H9 (cell line): ENCODE results near the gene DEDD2. TPM values are rescaled to one million over a fixed set of nuclear protein-coding genes. Genes with fewer than 3 reads are reported as not detected.

ENCODE experiments used
- DNase-seq: peaks from one replicate; pipeline ENCODE4 v3.0.0-alpha.2; 2017
- H2AFZ ChIP-seq: one replicate; pipeline ENCODE4 v1.6.1; 2013; ENCODE audit warnings: mild to moderate bottlenecking, low read length, control low read depth, moderate library complexity
- H2AK5ac ChIP-seq: 2 replicates; pipeline ENCODE4 v1.6.1; 2013; ENCODE audit warnings: low read length, control low read depth, mixed read lengths; ENCODE audit not compliant: insufficient read length
- H2BK120ac ChIP-seq: one replicate; pipeline ENCODE4 v1.6.1; 2013; ENCODE audit warnings: low read depth, mild to moderate bottlenecking, low read length, control low read depth, inconsistent platforms; ENCODE audit not compliant: poor library complexity, severe bottlenecking
- H2BK12ac ChIP-seq: 2 replicates; pipeline ENCODE4 v1.6.1; 2013; ENCODE audit warnings: low read length, control low read depth, mixed read lengths, low read depth; ENCODE audit not compliant: insufficient read length
- H2BK15ac ChIP-seq: 2 replicates; pipeline ENCODE4 v1.6.1; 2013; ENCODE audit warnings: low read depth, low read length, control low read depth
- H2BK20ac ChIP-seq: one replicate; pipeline ENCODE4 v1.6.1; 2013; ENCODE audit warnings: low read depth, mild to moderate bottlenecking, low read length, control low read depth, inconsistent platforms; ENCODE audit not compliant: poor library complexity, severe bottlenecking
- H2BK5ac ChIP-seq: 2 replicates; pipeline ENCODE4 v1.6.1; 2013; ENCODE audit warnings: low read length, control low read depth, mixed read lengths; ENCODE audit not compliant: insufficient read length
- H3K14ac ChIP-seq: 2 replicates; pipeline ENCODE4 v1.6.1; 2013; ENCODE audit warnings: low read length, control low read depth; ENCODE audit not compliant: insufficient read depth
- H3K18ac ChIP-seq: 2 replicates; pipeline ENCODE4 v1.6.1; 2013; ENCODE audit warnings: low read depth, mild to moderate bottlenecking, mixed read lengths, low read length, control low read depth; ENCODE audit not compliant: insufficient read length
- H3K23ac ChIP-seq: 2 replicates; pipeline ENCODE4 v1.6.1; 2013; ENCODE audit warnings: low read length, control low read depth, mixed read lengths, low read depth; ENCODE audit not compliant: insufficient read length
- H3K23me2 ChIP-seq: 2 replicates; pipeline ENCODE4 v1.6.1; 2013; ENCODE audit warnings: low read depth, mild to moderate bottlenecking, mixed read lengths, low read length, control low read depth; ENCODE audit not compliant: insufficient read length, poor library complexity, severe bottlenecking
- H3K27ac ChIP-seq: 2 replicates; pipeline ENCODE4 v1.5.1; 2013; ENCODE audit warnings: low read length, control low read depth, mixed read lengths, low read depth; ENCODE audit not compliant: insufficient read length
- H3K27me3 ChIP-seq: 2 replicates; pipeline ENCODE4 v1.6.1; 2013; ENCODE audit warnings: low read length, control low read depth, inconsistent platforms; ENCODE audit not compliant: insufficient read depth
- H3K4ac ChIP-seq: 2 replicates; pipeline ENCODE4 v1.6.1; 2013; ENCODE audit warnings: low read depth, mild to moderate bottlenecking, control low read depth, inconsistent platforms, low read length, moderate library complexity
- H3K4me1 ChIP-seq: 2 replicates; pipeline ENCODE4 v1.6.1; 2013; ENCODE audit warnings: low read length, control low read depth, inconsistent platforms; ENCODE audit not compliant: insufficient read depth
- H3K4me2 ChIP-seq: 2 replicates; pipeline ENCODE4 v1.6.1; 2013; ENCODE audit warnings: low read length, control low read depth, mixed read lengths; ENCODE audit not compliant: insufficient read length, insufficient read depth
- H3K56ac ChIP-seq: 2 replicates; pipeline ENCODE4 v1.6.1; 2013; ENCODE audit warnings: low read depth, mild to moderate bottlenecking, mixed read lengths, low read length, control low read depth; ENCODE audit not compliant: insufficient read length
- H3K79me1 ChIP-seq: 2 replicates; pipeline ENCODE4 v1.6.1; 2013; ENCODE audit warnings: low read depth, mild to moderate bottlenecking, moderate library complexity, low read length, control low read depth, inconsistent platforms; ENCODE audit not compliant: insufficient read depth, poor library complexity, severe bottlenecking
- H3K79me2 ChIP-seq: 2 replicates; pipeline ENCODE4 v1.6.1; 2013; ENCODE audit warnings: low read length, control low read depth, inconsistent platforms; ENCODE audit not compliant: insufficient read depth
- H3K9ac ChIP-seq: 2 replicates; pipeline ENCODE4 v1.6.1; 2013; ENCODE audit warnings: low read length, control low read depth, mixed read lengths; ENCODE audit not compliant: insufficient read length; ENCODE audit errors: extremely low read depth
- H3K9me3 ChIP-seq: one replicate; pipeline ENCODE4 v1.6.1; 2013; ENCODE audit warnings: low read depth, low read length, inconsistent platforms; ENCODE audit not compliant: control insufficient read depth
- H3T11ph ChIP-seq: one replicate; pipeline ENCODE4 v1.6.1; 2013; ENCODE audit warnings: mild to moderate bottlenecking, low read length, control low read depth, inconsistent platforms
- H4K20me1 ChIP-seq: one replicate; pipeline ENCODE4 v1.6.1; 2013; ENCODE audit not compliant: control insufficient read depth, insufficient read length, insufficient read depth
- H4K5ac ChIP-seq: 2 replicates; pipeline ENCODE4 v1.6.1; 2013; ENCODE audit warnings: low read depth, mild to moderate bottlenecking, mixed read lengths, low read length, control low read depth; ENCODE audit not compliant: insufficient read length
- H4K8ac ChIP-seq: replicated peaks from 2 replicates; pipeline ENCODE4 v1.6.1; 2013; ENCODE audit warnings: low read length, control low read depth, mixed read lengths, low read depth; ENCODE audit not compliant: insufficient read length
- H4K91ac ChIP-seq: 2 replicates; pipeline ENCODE4 v1.6.1; 2013; ENCODE audit warnings: low read depth, mild to moderate bottlenecking, moderate library complexity, mixed read lengths, low read length, control low read depth; ENCODE audit not compliant: insufficient read length
- H3K27ac Mint-ChIP-seq, 3 experiments: 2 replicates in 2 of 3; 3 replicates in 1 of 3; pipeline ENCODE4 v1.8.0; 2020 to 2021; ENCODE audit warnings: mixed read lengths in 3 of 3, mild to moderate bottlenecking in 1 of 3, moderate library complexity in 1 of 3
- H3K27me3 Mint-ChIP-seq: 2 replicates; pipeline ENCODE4 v1.8.0; 2021; ENCODE audit warnings: low read depth, mild to moderate bottlenecking, moderate library complexity, mixed read lengths
- H3K36me3 Mint-ChIP-seq, 3 experiments: 2 replicates in 2 of 3; 3 replicates in 1 of 3; pipeline ENCODE4 v1.8.0; 2020 to 2021; ENCODE audit warnings: low read depth in 3 of 3, mixed read lengths in 3 of 3; ENCODE audit not compliant: insufficient read depth in 1 of 3
- H3K4me1 Mint-ChIP-seq, 2 experiments: 2 replicates each; pipeline ENCODE4 v1.8.0; 2020; ENCODE audit warnings: mixed read lengths in 2 of 2
- H3K4me3 Mint-ChIP-seq, 2 experiments: 2 replicates in 1 of 2; 3 replicates in 1 of 2; pipeline ENCODE4 v1.8.0; 2020 to 2021; ENCODE audit warnings: mild to moderate bottlenecking in 2 of 2, mixed read lengths in 2 of 2, moderate library complexity in 1 of 2
- H3K9me3 Mint-ChIP-seq, 2 experiments: 2 replicates in 1 of 2; 3 replicates in 1 of 2; pipeline ENCODE4 v1.8.0; 2020; ENCODE audit warnings: mild to moderate bottlenecking in 2 of 2, mixed read lengths in 2 of 2, moderate library complexity in 1 of 2
- WGBS: extraction: QIAGEN DNeasy Blood & Tissue Kit; methylation state at CpG from one replicate; pipeline ENCODE4 v1.1.7; 2013; ENCODE audit warnings: missing lambda C conversion rate, low lambda C conversion rate, mixed read lengths; ENCODE audit not compliant: insufficient read length; ENCODE audit errors: extremely low coverage; 5-methylcytosine and 5-hydroxymethylcytosine counted together
- total RNA-seq: library from RNA; stranded (reverse); gene quantifications from 2 replicates; pipeline ENCODE4 v1.2.1, GENCODE V29; 2021
- TF ChIP-seq, protein P1 (sequence below): fragments of 200-600 bp; sonication (generic); conservative IDR thresholded peaks from 3 replicates; pipeline ENCODE4 v1.8.0; 2021; ENCODE audit warnings: antibody characterized with exemption, mild to moderate bottlenecking

Gene DEDD2
- total RNA-seq, 1 experiment from 2014 or later, result 32.3 TPM

DNA sequence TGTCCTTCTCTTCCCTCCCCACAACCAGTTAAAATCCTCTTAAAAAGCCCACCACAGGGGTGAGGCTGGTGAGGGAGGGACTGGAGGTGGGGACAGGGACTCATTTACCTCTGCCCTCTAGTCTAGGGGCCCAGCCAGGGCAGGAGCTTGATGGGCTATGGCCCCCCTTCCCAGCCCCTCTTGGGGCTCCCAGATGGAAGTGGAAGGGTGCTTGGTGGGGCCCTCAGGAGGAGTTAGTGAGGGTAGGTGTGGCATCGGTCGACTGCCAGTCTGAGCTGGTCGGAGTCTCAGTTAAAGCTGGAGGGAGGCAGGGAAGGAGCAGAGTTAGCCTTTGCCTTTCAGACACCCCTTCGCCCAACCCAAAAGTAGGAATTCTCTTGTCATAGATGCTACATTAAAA is 13.1 kb upstream of the DEDD2 start:
- DNase-seq, result no peak
- no peak overlapping the region for H3K9ac ChIP-seq
- H3K56ac ChIP-seq, result no peak overlapping the region
- TF ChIP-seq, protein P1, sequence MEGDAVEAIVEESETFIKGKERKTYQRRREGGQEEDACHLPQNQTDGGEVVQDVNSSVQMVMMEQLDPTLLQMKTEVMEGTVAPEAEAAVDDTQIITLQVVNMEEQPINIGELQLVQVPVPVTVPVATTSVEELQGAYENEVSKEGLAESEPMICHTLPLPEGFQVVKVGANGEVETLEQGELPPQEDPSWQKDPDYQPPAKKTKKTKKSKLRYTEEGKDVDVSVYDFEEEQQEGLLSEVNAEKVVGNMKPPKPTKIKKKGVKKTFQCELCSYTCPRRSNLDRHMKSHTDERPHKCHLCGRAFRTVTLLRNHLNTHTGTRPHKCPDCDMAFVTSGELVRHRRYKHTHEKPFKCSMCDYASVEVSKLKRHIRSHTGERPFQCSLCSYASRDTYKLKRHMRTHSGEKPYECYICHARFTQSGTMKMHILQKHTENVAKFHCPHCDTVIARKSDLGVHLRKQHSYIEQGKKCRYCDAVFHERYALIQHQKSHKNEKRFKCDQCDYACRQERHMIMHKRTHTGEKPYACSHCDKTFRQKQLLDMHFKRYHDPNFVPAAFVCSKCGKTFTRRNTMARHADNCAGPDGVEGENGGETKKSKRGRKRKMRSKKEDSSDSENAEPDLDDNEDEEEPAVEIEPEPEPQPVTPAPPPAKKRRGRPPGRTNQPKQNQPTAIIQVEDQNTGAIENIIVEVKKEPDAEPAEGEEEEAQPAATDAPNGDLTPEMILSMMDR, result no peak
- no peak overlapping the region for H3T11ph ChIP-seq
- H3K14ac ChIP-seq, result no peak overlapping the region
- H2BK15ac ChIP-seq, result no peak overlapping the region
- H3K4me1 Mint-ChIP-seq, result peaks cover 0 to 6% of the 10 kb centered on the region in 2 experiments; a peak in 1 of 4 replicates
- no peak overlapping the region for H3K27ac ChIP-seq
- H2BK12ac ChIP-seq, result no peak overlapping the region
- no peak overlapping the region for H3K18ac ChIP-seq
- no peak overlapping the region for H4K91ac ChIP-seq
- H3K27me3 Mint-ChIP-seq, result no peaks in the 10 kb centered on the region; the same call in 1 of the 2 replicates
- no peak overlapping the region for H3K4ac ChIP-seq
- H2BK120ac ChIP-seq, result no peak overlapping the region
- H2AK5ac ChIP-seq, result no peak overlapping the region
- H3K23me2 ChIP-seq, result no peaks in the 10 kb centered on the region
- H3K27me3 ChIP-seq, result no peaks in the 10 kb centered on the region
- H3K23ac ChIP-seq, result no peak overlapping the region
- no peak overlapping the region for H4K5ac ChIP-seq
- no peak overlapping the region for H3K27ac Mint-ChIP-seq
- peaks cover 2% of the 10 kb centered on the region; the same call in 1 of the 2 replicates for H3K79me2 ChIP-seq
- H3K4me1 ChIP-seq, result no peaks in the 10 kb centered on the region
- H2BK5ac ChIP-seq, result no peak overlapping the region
- H4K8ac ChIP-seq, result no peak overlapping the region
- H3K36me3 Mint-ChIP-seq, result peaks cover 47 to 92% (median 89%) of the 10 kb centered on the region in 3 experiments; a peak in 6 of 7 replicates
- H3K4me3 Mint-ChIP-seq, result no peak overlapping the region
- H3K4me2 ChIP-seq, result no peak overlapping the region
- H2AFZ ChIP-seq, result no peak overlapping the region
- H3K79me1 ChIP-seq, result no peaks in the 10 kb centered on the region
- no CpG with 5 or more reads among the region's 4 CpGs for WGBS
- H2BK20ac ChIP-seq, result no peak overlapping the region
- H4K20me1 ChIP-seq, result no peaks in the 10 kb centered on the region
- H3K9me3 ChIP-seq, result no peaks in the 10 kb centered on the region
- H3K9me3 Mint-ChIP-seq, result no peaks in the 10 kb centered on the region
